Right atrium auricular region (tissue), 2 donors: ENCODE data around the gene ORC6. TPM values are rescaled to one million over a fixed set of nuclear protein-coding genes. Genes with fewer than 3 reads are reported as not detected.

Experiments used
- DNase-seq: peaks from one replicate; pipeline ENCODE4 v3.0.0-alpha.2; 2019; ENCODE audit warnings: low spot score
- H3K27ac ChIP-seq, 2 donors: fragments of 200-600 bp; sonication (generic); 1 replicate in 1 of 2; 2 replicates in 1 of 2; pipeline ENCODE4 v1.5.1; 2016 to 2019
- H3K27me3 ChIP-seq, 2 donors: fragments of 200-600 bp; sonication (generic); one replicate each; pipeline versions ENCODE4 v1.5.1 to v1.6.0; 2017 to 2019
- H3K36me3 ChIP-seq: fragments of 200-600 bp; sonication (generic); one replicate; pipeline ENCODE4 v1.5.1; 2016
- H3K4me1 ChIP-seq, 2 donors: fragments of 200-600 bp; sonication (generic); one replicate each; pipeline versions ENCODE4 v1.5.1 to v1.6.0; 2017 to 2019
- H3K4me3 ChIP-seq, 2 donors: fragments of 200-600 bp; sonication (generic); 1 replicate in 1 of 2; 2 replicates in 1 of 2; pipeline ENCODE4 v1.5.1; 2017 to 2019; ENCODE audit warnings: mild to moderate bottlenecking in 1 of 2, moderate library complexity in 1 of 2
- H3K9me3 ChIP-seq, 2 donors: fragments of 200-600 bp; sonication (generic); one replicate each; pipeline ENCODE4 v1.5.1; 2019
- CTCF ChIP-seq, 2 donors: fragments of 200-600 bp; sonication (generic); IDR thresholded peaks; one replicate each; pipeline ENCODE4 v1.5.1; 2019; ENCODE audit warnings: antibody characterized with exemption in 2 of 2
- total RNA-seq, 2 donors: library from RNA; depleted of rRNA; stranded (reverse); fragments of >200 nt; gene quantifications; one replicate each; pipeline ENCODE4 v1.1.0, GENCODE V29; 2016

ORC6 gene
- total RNA-seq, 2 donors from 2014 or later, result 1.8 to 2.6 TPM

GRCh38 chr16:46687486-46687885 is 2.0 kb upstream of the ORC6 start:
- TF ChIP-seq CTCF (IDR thresholded peaks at IDR 0.05), result no peak
- Histone ChIP-seq H3K9me3 (no peaks in the 10 kb centered on the region), H3K4me3 (no peak overlapping the region), H3K27ac (no peak overlapping the region), H3K36me3 (no peaks in the 10 kb centered on the region), H3K4me1 (peaks cover 0 to 44% of the 10 kb centered on the region in 2 donors), H3K27me3 (no peaks in the 10 kb centered on the region)
- no peak for DNase-seq

- peak overlapping the region; percentile 91 to 94 for H3K27ac ChIP-seq
- DNase-seq, result no peak
- H3K9me3 ChIP-seq, result no peaks in the 10 kb centered on the region
- peaks cover 0 to 44% of the 10 kb centered on the region in 2 donors for H3K4me1 ChIP-seq
- no peaks in the 10 kb centered on the region for H3K36me3 ChIP-seq
- peak overlapping the region; percentile 73 to 83 for H3K4me3 ChIP-seq
- no peaks in the 10 kb centered on the region for H3K27me3 ChIP-seq
- no peak for TF ChIP-seq CTCF (IDR thresholded peaks at IDR 0.05)
Measured at GRCh38 chr16:46688101-46688653, 1.3 kb upstream of the ORC6 start.

GRCh38 chr16:46688654-46689364 is 650 bp upstream of the ORC6 start, which contains the start of gene VPS35:
VPS35 (minus strand) TSS chr16:46689178; CDS start chr16:46689133, 45 bp downstream.
- no peaks in the 10 kb centered on the region for H3K36me3 ChIP-seq
- H3K4me3 ChIP-seq, result peak within 1 kb of the TSS; percentile 73 to 83
- H3K27ac ChIP-seq, result peak within 1 kb of the TSS; percentile 91 to 94
- peak; percentile 100 for DNase-seq
- TF ChIP-seq CTCF (IDR thresholded peaks at IDR 0.05), result no peak
- peaks cover 0 to 44% of the 10 kb centered on the region in 2 donors for H3K4me1 ChIP-seq
- no peaks in the 10 kb centered on the region for H3K9me3 ChIP-seq
- no peaks in the 10 kb centered on the region for H3K27me3 ChIP-seq

- H3K4me3 ChIP-seq, result peak overlapping the region; percentile 73 to 83
- H3K36me3 ChIP-seq, result no peaks in the 10 kb centered on the region
- H3K27me3 ChIP-seq, result no peaks in the 10 kb centered on the region
- peak overlapping the region; percentile 91 to 94 for H3K27ac ChIP-seq
- H3K9me3 ChIP-seq, result no peaks in the 10 kb centered on the region
- no peak for DNase-seq
- peak in 1 of 2 donors; percentile 2 for TF ChIP-seq CTCF (IDR thresholded peaks at IDR 0.05)
- peaks cover 0 to 41% of the 10 kb centered on the region in 2 donors for H3K4me1 ChIP-seq
Measured at GRCh38 chr16:46690281-46691178, 1.1 kb downstream of the ORC6 start.

- DNase-seq, result no peak
- TF ChIP-seq CTCF (IDR thresholded peaks at IDR 0.05), result no peak
- Histone ChIP-seq H3K27ac (no peak overlapping the region), H3K4me1 (peaks cover 0 to 40% of the 10 kb centered on the region in 2 donors), H3K4me3 (no peak overlapping the region), H3K27me3 (no peaks in the 10 kb centered on the region), H3K9me3 (no peaks in the 10 kb centered on the region), H3K36me3 (no peaks in the 10 kb centered on the region)
Measured at GRCh38 chr16:46691726-46692125, 2.3 kb downstream of the ORC6 start.
